GM18951 (cell line): Measurements from ENCODE around the gene AMFR.

Experiments used
- POLR2A ChIP-seq: IDR thresholded peaks from 4 replicates; pipeline ENCODE4 v1.6.1; 2011; ENCODE audit warnings: mild to moderate bottlenecking; ENCODE audit not compliant: insufficient read length, insufficient read depth; ENCODE audit errors: extremely low read depth
- in situ Hi-C: fragments of 300-500 bp; cut with MboI; formaldehyde crosslinking; loops from one replicate; pipeline ENCODE4 v1.12.0; 2022; ENCODE audit warnings: low sequenced_read_pairs, mixed read lengths, inconsistent platforms; ENCODE audit not compliant: unreplicated experiment

The AMFR gene

DNA sequence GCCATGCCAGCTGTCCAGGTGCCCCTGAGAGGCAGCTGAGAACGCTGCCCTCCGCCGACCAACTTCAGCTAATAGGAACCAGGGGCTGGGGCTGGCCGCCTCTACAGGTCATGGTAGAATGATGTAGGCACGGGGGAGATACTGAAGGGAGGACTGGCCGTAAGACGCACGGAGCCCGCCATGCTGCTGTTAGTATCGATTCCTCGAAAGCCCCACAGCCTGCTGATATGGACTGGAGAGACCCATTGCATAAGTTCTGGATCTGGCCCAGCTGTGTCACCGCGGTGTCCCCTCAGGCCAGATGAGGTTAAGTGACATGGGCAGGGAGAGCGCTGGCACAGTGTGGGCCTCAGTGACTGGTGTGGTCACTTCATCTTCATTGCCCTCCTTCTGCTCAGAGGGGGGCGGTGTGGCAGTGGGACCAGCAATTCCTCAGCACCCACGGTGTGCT, 75.6 kb downstream of the AMFR start:
- TF ChIP-seq POLR2A: no peak

GRCh38 chr16:56349086-56349415, 76.3 kb downstream of the AMFR start:
- in situ Hi-C loops: no loop called here
- no peak for TF ChIP-seq POLR2A

More for the DNA sequence above, 75.6 kb downstream of the AMFR start:
- in situ Hi-C loops: no loop called here

DNA sequence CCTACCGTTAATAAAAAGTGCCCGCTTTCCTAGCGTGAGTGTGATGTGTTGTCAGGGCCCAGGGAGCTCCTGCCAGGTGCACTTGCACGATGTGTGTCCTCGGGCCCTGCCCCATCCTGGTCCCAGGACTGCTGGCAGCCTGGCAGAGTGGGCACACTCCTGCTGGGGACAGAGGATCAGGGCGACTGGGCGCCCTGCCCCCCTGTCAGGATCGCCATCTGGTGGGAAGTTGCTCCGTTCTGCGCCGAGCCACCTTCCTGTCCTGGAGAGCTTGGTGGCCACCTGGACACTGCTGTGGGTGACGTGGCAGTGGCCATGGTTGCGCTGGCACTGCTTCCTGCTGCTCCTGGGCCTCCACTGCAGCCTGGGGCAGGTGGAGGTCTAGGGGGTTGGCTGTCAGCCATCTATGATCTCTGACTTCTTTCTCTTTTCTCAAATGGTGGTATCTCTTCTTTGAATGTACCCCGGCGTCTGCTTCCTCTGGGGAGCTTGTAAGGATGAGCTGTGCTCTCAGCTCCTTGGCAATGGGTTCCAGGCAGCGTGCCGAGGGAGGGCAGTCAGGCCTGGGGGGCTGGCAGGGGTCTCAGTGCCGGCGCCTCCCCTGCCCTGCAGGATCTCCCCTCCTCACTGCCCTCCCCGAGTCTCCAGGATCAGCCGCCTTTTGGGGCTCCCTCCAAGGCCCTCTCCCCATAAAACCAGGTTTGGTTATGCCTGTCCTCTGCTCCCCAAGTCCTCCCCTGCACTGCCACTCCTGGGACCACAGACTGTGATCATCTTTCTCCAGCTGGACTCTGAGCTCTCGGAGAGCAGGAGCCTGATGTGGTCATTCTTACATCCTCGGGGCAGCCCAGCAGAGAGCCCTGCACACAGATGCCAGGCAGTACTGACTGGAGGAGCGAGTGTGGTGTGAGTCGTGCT, 76.9 kb downstream of the AMFR start:
- in situ Hi-C loops: no loop called here
- TF ChIP-seq POLR2A: no peak

DNA sequence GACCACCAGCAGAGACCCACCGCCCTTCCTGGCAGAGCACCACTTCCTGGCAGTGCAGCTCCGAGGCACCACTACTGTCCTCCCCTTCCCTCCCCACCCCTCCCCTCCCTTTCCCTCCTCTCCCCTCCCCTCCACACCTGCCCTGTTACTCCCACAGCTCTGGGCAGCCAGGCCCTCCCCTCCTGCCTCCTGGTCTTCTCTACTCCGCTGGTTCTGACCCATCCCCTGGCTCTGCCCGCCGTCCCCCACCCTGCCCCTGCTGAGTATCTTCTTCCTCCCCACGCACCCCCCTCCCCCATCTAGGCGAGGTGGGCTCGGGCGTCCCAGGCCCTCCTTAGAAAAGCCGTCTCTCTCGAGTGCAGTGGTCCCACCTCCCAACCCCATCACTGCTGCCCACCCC, 77.7 kb downstream of the AMFR start:
- in situ Hi-C loops: no loop called here
- no peak for TF ChIP-seq POLR2A

DNA sequence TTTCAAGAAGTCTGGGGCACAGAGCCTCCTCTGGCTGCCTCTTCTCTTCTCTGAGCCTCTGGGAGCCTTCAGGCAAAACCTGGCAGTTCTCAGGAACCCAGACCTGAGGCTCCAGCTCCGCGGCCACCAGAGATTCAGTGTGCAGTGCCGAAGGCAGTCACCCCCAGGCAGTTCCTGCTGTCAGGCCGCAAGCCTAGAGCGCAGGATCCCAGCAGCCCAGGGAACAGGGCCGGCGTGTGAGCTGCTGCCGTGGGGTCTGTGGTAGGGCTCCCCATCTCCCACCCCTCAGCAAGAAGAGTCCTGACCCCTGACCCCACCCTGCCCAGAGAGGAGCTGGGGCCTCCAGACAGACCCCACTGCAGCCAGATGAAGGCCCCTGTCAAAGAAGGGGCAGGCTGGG, 78.2 kb downstream of the AMFR start:
- in situ Hi-C loops: no loop called here
- no peak for TF ChIP-seq POLR2A

DNA sequence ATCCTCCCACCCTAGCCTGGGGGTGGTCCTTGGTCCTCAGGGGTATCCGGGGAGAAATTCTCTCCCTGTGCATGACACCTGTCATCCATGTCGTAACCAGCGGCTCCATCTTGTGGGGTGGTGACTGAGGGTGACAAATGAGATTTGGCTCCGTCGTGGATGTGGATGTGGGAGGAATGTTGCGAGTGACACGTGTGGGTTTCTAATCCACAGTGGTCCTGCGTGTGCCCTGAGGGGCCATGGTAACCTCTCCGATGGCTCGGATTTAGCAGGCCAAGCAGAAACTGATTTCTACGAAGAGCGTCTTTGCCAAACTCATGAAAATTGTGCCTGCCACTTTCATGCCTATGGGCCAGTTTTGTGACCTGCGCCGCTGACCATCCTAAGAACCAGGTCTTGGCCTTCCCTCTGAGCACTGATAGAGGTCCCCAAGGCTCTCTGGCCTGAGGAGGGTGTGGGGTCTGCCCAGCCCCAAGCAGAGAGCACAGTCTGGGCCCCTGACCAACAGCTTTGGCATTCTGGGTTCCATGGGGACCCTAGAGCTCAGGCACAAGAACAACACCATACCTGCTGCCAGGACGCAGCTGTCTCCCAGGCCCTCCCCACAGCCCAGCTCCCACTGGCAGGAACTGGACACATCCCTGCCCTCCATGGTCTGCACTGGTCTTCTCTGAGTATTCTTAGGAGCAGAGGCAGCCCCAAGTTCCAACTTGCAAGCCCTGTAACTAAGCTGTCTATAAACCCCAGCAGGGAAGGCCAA, 79.0 kb downstream of the AMFR start:
- TF ChIP-seq POLR2A: no peak
- in situ Hi-C loops: no loop called here

DNA sequence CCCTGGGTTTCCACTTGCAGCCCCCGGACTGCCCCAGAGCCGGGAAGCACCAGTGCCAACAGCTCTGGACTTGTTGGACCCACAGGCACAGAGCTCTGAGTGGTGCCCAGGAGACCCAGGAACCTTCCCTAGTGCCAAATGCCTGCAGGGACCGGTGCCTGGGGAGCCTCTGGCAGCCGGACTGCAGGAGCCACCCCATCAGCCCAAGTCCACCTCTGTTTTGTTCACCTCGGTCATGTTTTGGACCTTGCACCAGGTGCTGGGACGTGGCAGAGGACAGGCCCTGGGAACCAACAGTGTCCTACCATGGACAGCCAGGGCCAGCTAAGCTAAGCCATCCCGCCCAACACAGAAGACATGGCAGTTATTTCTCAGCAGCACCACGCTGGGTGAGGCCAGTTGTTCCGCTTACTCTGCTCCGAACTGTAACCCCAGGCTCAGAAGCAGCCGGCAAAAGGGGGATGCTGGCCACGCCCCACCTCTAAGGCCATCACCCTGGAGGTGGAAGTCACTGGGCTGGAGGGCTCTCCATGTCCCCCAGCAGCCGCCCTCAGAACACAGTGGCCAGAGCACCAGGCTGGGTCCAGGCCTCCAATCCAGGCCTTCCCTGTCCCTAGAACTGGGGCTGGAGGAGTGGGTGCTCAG, 79.8 kb downstream of the AMFR start:
- in situ Hi-C loops: no loop called here
- TF ChIP-seq POLR2A: no peak

- in situ Hi-C loops: no loop called here
These were observed 80.6 kb downstream of the AMFR start for GRCh38 chr16:56344518-56345405.

DNA sequence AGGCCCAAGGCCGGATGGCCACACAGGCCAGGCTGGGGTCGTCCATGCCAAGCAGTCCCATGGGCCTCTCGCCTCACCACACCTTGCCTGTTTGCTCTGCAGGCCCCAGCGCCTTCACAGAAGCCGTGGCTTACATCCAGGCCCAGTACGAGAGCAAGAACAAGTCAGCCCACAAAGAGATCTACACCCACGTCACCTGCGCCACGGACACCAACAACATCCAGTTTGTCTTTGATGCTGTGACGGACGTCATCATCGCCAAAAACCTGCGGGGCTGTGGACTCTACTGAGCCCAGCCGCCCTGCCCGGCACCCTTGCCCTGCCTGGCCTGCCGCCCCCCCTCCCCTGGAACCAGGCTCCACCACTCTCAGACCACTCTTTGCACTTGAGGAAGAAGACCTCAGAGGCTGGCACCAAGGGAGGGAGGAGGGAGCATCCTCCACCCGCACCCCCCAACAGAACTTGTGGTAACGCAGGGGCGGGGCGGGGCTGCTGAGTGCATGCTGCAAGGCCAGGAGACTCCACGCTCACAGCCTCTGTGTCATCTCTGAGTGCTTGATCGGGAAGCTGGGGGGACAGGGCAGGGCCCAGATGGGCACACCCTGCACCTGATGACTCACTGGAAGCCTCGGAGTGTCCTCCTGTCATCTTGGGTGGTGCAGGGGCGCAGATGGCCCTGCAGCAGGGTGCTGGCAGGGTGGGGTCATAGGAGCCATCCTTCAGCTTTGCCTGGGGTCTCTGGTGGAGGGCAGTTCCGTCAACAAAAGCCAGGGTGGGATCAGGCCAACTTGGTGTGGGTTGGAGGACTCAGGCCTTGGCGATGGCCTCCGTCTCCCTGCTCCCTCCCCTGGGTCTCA, 81.5 kb downstream of the AMFR start:
- TF ChIP-seq POLR2A: no peak
- in situ Hi-C loops: no loop called here

More at GRCh38 chr16:56344518-56345405, 80.6 kb downstream of the AMFR start:
- TF ChIP-seq POLR2A: no peak

DNA sequence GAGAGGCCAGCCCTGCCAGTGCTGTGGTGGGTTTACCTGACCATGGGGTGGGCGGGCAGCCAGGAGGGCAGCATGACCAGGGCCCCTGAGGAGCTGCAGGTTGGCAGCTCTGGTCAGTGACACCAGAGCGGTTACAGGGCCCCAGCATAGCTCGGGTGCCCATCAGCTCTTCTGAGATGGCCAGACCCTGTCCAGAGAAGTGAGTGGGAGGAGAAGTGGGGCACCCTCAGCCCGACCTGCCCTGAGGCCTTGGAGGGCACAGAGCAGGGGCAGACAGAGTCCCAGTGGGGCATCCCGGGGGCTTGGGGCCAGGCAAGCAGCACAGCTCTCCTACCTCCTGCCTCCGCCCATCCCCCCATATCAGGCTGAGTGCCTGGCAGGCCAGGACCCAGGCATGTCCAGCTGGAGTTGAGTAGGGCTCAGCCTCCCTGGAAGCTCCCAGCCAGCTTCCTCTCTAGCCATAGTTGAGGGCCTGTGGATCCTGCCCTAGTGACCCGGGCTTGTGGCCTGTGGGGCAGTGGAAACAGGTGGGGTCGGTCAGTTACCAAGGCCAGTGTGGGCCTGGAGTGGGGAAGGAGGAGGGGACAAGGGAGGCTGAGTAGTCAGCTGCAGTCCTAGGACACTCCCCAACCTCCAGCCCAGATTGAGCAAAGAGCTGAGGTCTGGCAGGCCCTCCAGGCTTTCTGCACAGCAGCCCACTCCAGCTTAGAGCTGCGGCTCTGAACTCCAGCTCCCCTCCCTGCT, 83.5 kb downstream of the AMFR start:
- in situ Hi-C loops: no loop called here

GRCh38 chr16:56340864-56341365, 84.4 kb downstream of the AMFR start:
- TF ChIP-seq POLR2A: no peak
- in situ Hi-C loops: no loop called here

More for the DNA sequence above, 83.5 kb downstream of the AMFR start:
- TF ChIP-seq POLR2A: no peak
